Left ventricle myocardium superior (tissue), 1 donor: ENCODE data around the gene P4HA3. TPM values are rescaled to one million over a fixed set of nuclear protein-coding genes. Genes with fewer than 3 reads are reported as not detected.
"Not testable (repeated sequence)": the region's sequence is repeated elsewhere in the genome, so short reads cannot be mapped to it uniquely, and the experiment has no call there.

Experiments used
- ATAC-seq: fragments of 200-7000 bp; cut with Tn5 transposase; one replicate; pipeline ENCODE4 v1.9.1; 2020; ENCODE audit warnings: mild to moderate bottlenecking, moderate library complexity
- DNase-seq: peaks from one replicate; pipeline ENCODE4 v3.0.0-alpha.2; 2020
- intact Hi-C: fragments of 100-400 bp; cut with micrococcal nuclease; formaldehyde crosslinking; loops from one replicate; pipeline ENCODE4 v1.11.0; 2022
- long read RNA-seq: library from polyadenylated mRNA; unstranded; transcript quantifications from one replicate; pipeline ENCODE4 v2.0.0, GENCODE V29; 2021
- total RNA-seq: library from RNA; stranded (reverse); fragmentation: NEBNext Ultra II Directional; extraction: Animal tissue kit (Norgen Biotek cat#: 25700); gene quantifications from one replicate; pipeline ENCODE4 v1.2.1, GENCODE V29; 2021
- donor health status: DM: no; HTN: yes; CAD: no; lungs with severe emphysema.

The P4HA3 gene
- 0.17 TPM for total RNA-seq
- long read RNA-seq, partial matches to known transcripts = 0 of 3 reads
- long read RNA-seq, other reads (novel, unspliced or antisense) = 2 of 3 reads

- ATAC-seq = peak; percentile 99
- intact Hi-C loops = no loop called here
Observed at GRCh38 chr11:74311352-74311926, at the start of gene P4HA3. P4HA3 (minus strand) TSS chr11:74311640; CDS start chr11:74311611, 29 bp downstream.

GRCh38 chr11:74357449-74357848, 46.0 kb upstream of the P4HA3 start:
- DNase-seq (no peak), ATAC-seq (no peak)
- intact Hi-C loops = no loop called here

More at GRCh38 chr11:74311352-74311926, at the start of gene P4HA3:
- peak; percentile 80 for DNase-seq

GRCh38 chr11:74355626-74356025, 44.2 kb upstream of the P4HA3 start:
- intact Hi-C loops = no loop called here
- no peak for ATAC-seq
- no peak for DNase-seq

- no peak for ATAC-seq
- DNase-seq = no peak
- intact Hi-C loops = no loop called here
Observed at GRCh38 chr11:74354036-74354435, 42.6 kb upstream of the P4HA3 start.

- ATAC-seq (no peak), DNase-seq (no peak)
- intact Hi-C loops = no loop called here
Observed at GRCh38 chr11:74347381-74347780, 35.9 kb upstream of the P4HA3 start.

- intact Hi-C loops = no loop called here
- ATAC-seq = no peak
- DNase-seq = no peak
Observed at GRCh38 chr11:74345420-74345819, 34.0 kb upstream of the P4HA3 start.

GRCh38 chr11:74341921-74342320, 30.5 kb upstream of the P4HA3 start:
- intact Hi-C loops = no loop called here
- DNase-seq (no peak), ATAC-seq (no peak)

GRCh38 chr11:74339619-74340018, 28.2 kb upstream of the P4HA3 start:
- intact Hi-C loops = no loop called here
- DNase-seq = no peak
- ATAC-seq = no peak

GRCh38 chr11:74338963-74339362, 27.5 kb upstream of the P4HA3 start:
- intact Hi-C loops = no loop called here
- DNase-seq (no peak), ATAC-seq (no peak)

GRCh38 chr11:74333193-74333592, 21.8 kb upstream of the P4HA3 start:
- no peak for ATAC-seq
- no peak for DNase-seq

GRCh38 chr11:74332291-74332690, 20.9 kb upstream of the P4HA3 start:
- intact Hi-C loops = no loop called here
- DNase-seq = no peak
- no peak for ATAC-seq

More at GRCh38 chr11:74333193-74333592, 21.8 kb upstream of the P4HA3 start:
- intact Hi-C loops = no loop called here

GRCh38 chr11:74331000-74331399, 19.6 kb upstream of the P4HA3 start:
- intact Hi-C loops, DNase-seq, ATAC-seq: not testable (repeated sequence)

- ATAC-seq = no peak
- intact Hi-C loops = no loop called here
- DNase-seq = no peak
Observed at GRCh38 chr11:74330075-74330858, 18.8 kb upstream of the P4HA3 start.

- intact Hi-C loops = no loop called here
- DNase-seq (no peak), ATAC-seq (no peak)
Observed at GRCh38 chr11:74327076-74327475, 15.6 kb upstream of the P4HA3 start.

- DNase-seq (no peak), ATAC-seq (no peak)
- intact Hi-C loops = no loop called here
Observed at GRCh38 chr11:74326665-74327064, 15.2 kb upstream of the P4HA3 start.

GRCh38 chr11:74325649-74326645, 14.5 kb upstream of the P4HA3 start:
- DNase-seq = peak; percentile 90
- intact Hi-C loops = no loop called here

GRCh38 chr11:74322667-74323066, 11.2 kb upstream of the P4HA3 start:
- peak; percentile 86 for DNase-seq
- intact Hi-C loops = no loop called here

More at GRCh38 chr11:74325649-74326645, 14.5 kb upstream of the P4HA3 start:
- peak; percentile 90 for ATAC-seq

GRCh38 chr11:74321487-74322188, 10.2 kb upstream of the P4HA3 start:
- ATAC-seq (peak; percentile 7), DNase-seq (no peak)
- intact Hi-C loops = no loop called here

More at GRCh38 chr11:74322667-74323066, 11.2 kb upstream of the P4HA3 start:
- peak; percentile 90 for ATAC-seq

- no peak for ATAC-seq
- intact Hi-C loops = no loop called here
- no peak for DNase-seq
Observed at GRCh38 chr11:74320538-74320937, 9.1 kb upstream of the P4HA3 start.
